Measurements from ENCODE around the gene NAA10. TPM values are rescaled to one million over a fixed set of nuclear protein-coding genes. Genes with fewer than 3 reads are reported as not detected.

NAA10 gene
- total RNA-seq, 4 donors from 2014 or later: 85.7 to 101 (median 90.7) TPM

DNA sequence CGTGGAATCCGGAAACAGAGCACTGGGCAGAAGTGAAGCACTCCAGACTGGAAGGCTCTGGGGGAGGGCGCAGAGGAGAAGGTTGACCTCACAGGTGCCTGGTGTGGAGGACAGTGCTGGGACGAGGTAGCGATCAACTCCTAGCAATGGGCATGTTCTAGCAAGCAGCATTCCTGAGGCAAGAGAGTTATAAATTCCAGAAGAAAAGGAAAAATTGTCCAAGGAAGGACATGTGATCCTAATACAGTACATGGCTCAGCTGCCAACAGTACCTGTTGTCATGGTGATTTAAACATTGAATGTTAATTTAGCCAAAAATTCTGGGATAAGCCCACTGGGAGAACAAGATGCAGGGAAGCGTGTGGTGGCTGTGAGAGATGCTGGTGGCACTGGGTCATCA is 17.0 kb downstream of the NAA10 start:
- no peak for ATAC-seq (ENCODE audit: low FRiP score)
- no peak for DNase-seq (ENCODE audit: low spot score)
- TF ChIP-seq, protein P1, sequence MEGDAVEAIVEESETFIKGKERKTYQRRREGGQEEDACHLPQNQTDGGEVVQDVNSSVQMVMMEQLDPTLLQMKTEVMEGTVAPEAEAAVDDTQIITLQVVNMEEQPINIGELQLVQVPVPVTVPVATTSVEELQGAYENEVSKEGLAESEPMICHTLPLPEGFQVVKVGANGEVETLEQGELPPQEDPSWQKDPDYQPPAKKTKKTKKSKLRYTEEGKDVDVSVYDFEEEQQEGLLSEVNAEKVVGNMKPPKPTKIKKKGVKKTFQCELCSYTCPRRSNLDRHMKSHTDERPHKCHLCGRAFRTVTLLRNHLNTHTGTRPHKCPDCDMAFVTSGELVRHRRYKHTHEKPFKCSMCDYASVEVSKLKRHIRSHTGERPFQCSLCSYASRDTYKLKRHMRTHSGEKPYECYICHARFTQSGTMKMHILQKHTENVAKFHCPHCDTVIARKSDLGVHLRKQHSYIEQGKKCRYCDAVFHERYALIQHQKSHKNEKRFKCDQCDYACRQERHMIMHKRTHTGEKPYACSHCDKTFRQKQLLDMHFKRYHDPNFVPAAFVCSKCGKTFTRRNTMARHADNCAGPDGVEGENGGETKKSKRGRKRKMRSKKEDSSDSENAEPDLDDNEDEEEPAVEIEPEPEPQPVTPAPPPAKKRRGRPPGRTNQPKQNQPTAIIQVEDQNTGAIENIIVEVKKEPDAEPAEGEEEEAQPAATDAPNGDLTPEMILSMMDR (IDR thresholded peaks at IDR 0.05): no peak

DNA sequence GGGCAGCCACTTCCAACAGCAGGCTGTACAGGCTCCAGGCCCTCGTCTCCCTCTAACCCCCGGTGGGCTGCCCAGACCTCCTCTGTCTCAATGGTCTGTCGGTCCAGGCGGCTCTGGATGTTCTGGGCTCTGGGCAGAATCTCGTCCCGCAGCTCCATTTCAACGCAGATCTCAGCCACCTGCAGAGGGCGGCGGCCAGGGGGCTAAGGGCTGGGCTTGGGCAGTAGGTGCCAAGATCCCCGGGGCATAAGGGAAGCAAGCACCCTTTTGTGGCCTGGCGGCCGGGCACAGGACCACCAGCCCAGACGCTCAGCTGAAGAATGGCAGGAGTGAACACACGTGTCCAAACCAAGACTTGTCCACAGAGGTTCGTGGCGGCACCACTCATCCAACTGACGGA is 21.1 kb downstream of the NAA10 start:
- ATAC-seq (ENCODE audit: low FRiP score) (no peak), DNase-seq (ENCODE audit: low spot score) (no peak)
- TF ChIP-seq, protein P1 (IDR thresholded peaks at IDR 0.05): no peak

DNA sequence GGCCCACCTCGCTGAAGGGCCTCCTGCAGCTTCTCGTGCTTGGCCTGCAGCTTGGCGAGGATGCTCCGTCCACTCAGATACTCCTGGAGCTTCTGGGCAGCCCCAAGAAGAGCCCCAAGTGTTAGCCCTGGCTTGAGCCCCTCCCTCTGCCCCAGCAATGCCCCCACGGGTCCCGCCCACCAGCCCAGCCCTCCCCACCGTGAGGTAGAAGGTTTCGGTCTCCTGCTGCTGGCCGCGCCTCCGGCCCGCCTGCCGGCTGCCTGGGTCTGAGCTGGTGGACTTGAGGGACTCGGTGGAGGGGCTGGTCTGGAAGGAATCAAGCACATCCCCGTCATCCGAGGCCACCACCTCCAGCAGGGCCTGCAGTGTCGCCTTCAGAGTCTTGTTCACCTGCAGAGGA is 21.6 kb downstream of the NAA10 start:
- no peak for ATAC-seq (ENCODE audit: low FRiP score)
- TF ChIP-seq, protein P1 (IDR thresholded peaks at IDR 0.05): no peak
- no peak for DNase-seq (ENCODE audit: low spot score)

DNA sequence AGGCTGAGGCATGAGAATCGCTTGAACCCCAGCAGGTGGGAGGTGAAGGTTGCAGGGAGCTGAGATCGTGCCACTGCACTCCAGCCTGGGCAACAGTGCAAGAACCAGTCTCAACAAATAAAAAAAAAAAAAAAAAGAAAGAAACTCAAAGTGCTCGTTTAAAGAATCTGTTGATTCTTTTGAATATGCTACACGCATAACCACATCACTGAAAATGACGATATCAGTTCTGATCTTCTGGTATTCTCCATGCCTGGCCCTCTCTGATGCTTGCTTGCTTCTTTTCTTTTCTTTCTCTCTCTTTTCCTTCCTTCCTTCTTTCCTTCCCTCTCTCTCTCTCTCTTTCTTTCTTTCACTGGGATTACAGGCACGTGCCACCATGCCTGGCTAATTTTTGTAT is 23.0 kb downstream of the NAA10 start:
- TF ChIP-seq, protein P1 (IDR thresholded peaks at IDR 0.05): no peak
- ATAC-seq (ENCODE audit: low FRiP score): no peak
- no peak for DNase-seq (ENCODE audit: low spot score)

DNA sequence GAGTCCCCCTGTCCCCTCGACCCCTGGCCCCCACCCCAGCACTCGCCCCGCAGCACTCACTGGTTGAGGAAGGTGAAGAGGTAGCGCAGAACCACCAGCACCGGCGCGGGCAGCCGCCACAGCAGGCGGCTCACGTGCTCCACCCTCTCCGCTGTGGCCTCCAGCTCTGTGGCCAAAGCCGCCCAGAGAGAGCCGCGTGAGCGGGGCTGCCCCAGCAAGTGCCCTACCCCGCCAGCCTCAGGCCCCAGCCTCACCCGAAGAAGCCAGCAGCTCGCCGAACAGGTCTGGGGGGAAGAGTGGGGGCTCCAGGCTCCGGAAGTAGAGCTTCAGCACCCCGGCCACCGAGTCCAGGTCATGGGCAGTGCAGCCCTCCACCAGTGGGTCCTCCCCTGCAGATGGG is 24.4 kb downstream of the NAA10 start:
- no peak for DNase-seq (ENCODE audit: low spot score)
- no peak for ATAC-seq (ENCODE audit: low FRiP score)
- TF ChIP-seq, protein P1 (IDR thresholded peaks at IDR 0.05): no peak

DNA sequence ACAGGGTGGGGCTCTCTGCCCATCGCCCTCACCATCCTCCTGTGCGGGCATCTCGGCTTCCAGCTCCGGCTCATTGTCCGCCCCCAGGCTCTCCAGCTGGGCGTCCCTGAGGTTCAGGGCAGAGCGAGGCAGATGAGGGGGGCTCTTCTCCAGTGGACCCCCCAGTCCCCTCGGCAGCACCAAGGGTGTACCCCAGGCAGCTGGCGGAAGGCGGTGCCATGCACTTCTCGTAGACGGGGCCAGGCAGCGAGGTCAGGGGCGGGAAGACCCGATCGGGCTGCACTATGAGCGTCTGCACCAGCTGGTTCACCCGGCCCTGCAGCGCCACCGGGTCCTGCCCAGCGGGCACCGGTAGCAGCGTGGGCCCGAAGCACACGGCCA is 24.9 kb downstream of the NAA10 start:
- ATAC-seq (ENCODE audit: low FRiP score) (no peak), DNase-seq (ENCODE audit: low spot score) (no peak)
- TF ChIP-seq, protein P1 (IDR thresholded peaks at IDR 0.05): no peak

DNA sequence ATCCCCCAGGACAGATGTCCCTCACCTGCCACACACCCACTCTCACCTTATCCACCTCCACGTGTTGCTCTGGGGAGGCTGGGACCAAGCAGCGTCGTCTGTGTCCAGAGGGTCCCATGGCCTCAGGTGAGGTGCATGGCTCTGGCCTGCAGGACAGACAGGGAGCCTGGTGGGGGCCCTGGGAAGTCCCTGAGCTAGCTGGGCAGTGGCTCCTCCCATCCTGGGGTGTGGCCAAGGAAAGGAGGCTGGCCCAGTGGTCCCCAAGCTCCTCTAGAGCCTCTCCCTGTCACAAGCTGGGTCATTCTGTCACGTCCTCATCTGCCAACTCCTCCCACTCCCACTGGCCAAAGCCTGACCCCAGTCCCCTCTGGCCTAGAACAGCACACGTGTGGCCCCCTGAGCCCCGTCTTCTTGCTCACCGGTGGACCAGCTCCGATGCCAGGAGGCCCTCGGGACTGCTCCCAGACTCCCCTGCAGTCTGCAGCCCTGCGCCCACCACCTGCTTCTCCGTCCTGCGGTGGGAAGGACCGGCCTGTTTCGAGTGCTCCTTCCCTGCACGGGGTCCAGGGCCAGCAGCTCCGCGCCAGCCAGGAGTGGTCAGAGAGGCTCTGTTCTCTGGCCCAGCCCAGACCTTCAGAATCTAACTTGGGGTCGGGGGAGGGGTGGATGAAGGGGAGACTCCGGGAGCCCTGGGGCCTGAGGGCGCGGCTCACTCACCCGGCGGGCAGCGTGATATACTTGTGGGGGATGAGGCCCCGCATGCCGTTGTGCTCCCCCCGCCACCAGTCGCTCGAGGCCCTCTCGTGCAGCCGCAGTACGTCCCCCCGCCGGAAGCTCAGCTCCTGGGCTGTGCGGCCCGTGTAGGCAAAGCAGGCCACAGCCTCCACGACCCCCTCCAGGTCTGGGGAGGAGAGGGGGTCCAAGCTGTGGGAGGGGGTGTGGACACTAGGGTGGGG is 25.5 kb downstream of the NAA10 start:
- DNase-seq (ENCODE audit: low spot score) (no peak), ATAC-seq (ENCODE audit: low FRiP score) (no peak)
- TF ChIP-seq, protein P1 (IDR thresholded peaks at IDR 0.05): no peak
